ENCODE measurements around the gene ZFYVE27. TPM values are rescaled to one million over a fixed set of nuclear protein-coding genes. Genes with fewer than 3 reads are reported as not detected.

Gene ZFYVE27
- polyA plus RNA-seq, 1 donor from 2014 or later = 135 TPM

DNA sequence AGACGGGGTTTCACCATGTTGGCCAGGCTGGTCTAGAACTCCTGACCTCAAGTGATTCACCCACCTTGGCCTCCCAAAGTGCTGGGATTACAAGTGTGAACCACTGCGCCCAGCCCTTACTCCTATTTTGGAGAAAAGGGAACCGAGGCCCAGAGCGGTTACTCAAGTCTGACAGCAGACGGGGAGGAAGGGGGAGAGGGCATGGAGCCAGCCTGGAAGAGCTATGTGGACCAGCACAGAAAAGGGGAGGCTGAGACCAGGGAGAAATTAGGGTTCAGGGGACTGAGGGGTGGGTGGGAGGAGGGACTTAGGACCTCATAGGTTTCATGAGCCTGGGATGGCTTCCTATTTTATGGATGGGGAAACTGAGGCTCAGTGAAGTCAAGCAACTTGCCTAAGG, 33.3 kb downstream of the ZFYVE27 start:
- TF ChIP-seq, protein P1, sequence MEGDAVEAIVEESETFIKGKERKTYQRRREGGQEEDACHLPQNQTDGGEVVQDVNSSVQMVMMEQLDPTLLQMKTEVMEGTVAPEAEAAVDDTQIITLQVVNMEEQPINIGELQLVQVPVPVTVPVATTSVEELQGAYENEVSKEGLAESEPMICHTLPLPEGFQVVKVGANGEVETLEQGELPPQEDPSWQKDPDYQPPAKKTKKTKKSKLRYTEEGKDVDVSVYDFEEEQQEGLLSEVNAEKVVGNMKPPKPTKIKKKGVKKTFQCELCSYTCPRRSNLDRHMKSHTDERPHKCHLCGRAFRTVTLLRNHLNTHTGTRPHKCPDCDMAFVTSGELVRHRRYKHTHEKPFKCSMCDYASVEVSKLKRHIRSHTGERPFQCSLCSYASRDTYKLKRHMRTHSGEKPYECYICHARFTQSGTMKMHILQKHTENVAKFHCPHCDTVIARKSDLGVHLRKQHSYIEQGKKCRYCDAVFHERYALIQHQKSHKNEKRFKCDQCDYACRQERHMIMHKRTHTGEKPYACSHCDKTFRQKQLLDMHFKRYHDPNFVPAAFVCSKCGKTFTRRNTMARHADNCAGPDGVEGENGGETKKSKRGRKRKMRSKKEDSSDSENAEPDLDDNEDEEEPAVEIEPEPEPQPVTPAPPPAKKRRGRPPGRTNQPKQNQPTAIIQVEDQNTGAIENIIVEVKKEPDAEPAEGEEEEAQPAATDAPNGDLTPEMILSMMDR (IDR thresholded peaks at IDR 0.05; ENCODE audit: poor library complexity, severe bottlenecking) = no peak
- TF ChIP-seq EZH2 (IDR thresholded peaks at IDR 0.05; ENCODE audit: borderline replicate concordance, insufficient read depth, low read length, poor library complexity, severe bottlenecking) (no peak), TAF1 (IDR thresholded peaks at IDR 0.05; ENCODE audit: low read depth) (no peak), RAD21 (conservative IDR thresholded peaks at IDR 0.05) (no peak), EP300 (conservative IDR thresholded peaks at IDR 0.05; ENCODE audit: poor library complexity, severe bottlenecking) (no peak), MXI1 (conservative IDR thresholded peaks at IDR 0.05; ENCODE audit: poor library complexity, severe bottlenecking) (no peak), POLR2AphosphoS5 (IDR thresholded peaks at IDR 0.05) (no peak), SMC3 (conservative IDR thresholded peaks at IDR 0.05; ENCODE audit: poor library complexity) (no peak)
- TF ChIP-seq, protein P2, sequence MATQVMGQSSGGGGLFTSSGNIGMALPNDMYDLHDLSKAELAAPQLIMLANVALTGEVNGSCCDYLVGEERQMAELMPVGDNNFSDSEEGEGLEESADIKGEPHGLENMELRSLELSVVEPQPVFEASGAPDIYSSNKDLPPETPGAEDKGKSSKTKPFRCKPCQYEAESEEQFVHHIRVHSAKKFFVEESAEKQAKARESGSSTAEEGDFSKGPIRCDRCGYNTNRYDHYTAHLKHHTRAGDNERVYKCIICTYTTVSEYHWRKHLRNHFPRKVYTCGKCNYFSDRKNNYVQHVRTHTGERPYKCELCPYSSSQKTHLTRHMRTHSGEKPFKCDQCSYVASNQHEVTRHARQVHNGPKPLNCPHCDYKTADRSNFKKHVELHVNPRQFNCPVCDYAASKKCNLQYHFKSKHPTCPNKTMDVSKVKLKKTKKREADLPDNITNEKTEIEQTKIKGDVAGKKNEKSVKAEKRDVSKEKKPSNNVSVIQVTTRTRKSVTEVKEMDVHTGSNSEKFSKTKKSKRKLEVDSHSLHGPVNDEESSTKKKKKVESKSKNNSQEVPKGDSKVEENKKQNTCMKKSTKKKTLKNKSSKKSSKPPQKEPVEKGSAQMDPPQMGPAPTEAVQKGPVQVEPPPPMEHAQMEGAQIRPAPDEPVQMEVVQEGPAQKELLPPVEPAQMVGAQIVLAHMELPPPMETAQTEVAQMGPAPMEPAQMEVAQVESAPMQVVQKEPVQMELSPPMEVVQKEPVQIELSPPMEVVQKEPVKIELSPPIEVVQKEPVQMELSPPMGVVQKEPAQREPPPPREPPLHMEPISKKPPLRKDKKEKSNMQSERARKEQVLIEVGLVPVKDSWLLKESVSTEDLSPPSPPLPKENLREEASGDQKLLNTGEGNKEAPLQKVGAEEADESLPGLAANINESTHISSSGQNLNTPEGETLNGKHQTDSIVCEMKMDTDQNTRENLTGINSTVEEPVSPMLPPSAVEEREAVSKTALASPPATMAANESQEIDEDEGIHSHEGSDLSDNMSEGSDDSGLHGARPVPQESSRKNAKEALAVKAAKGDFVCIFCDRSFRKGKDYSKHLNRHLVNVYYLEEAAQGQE (IDR thresholded peaks at IDR 0.05; ENCODE audit: borderline replicate concordance) = no peak
- H3K9me3 ChIP-seq (ENCODE audit: low read length) = no peaks in the 10 kb centered on the region
- no peak overlapping the region for H3K4me3 ChIP-seq (ENCODE audit: low read length)
- H3K4me2 ChIP-seq (ENCODE audit: low read length) = no peak overlapping the region
- H3K9ac ChIP-seq (ENCODE audit: low read length) = no peak overlapping the region
- no peaks in the 10 kb centered on the region for H4K20me1 ChIP-seq (ENCODE audit: insufficient read depth)
- no peak overlapping the region for H2AFZ ChIP-seq (ENCODE audit: low read depth, low read length)
- peaks cover 52% of the 10 kb centered on the region for H3K27me3 ChIP-seq (ENCODE audit: insufficient read depth, low read depth, low read length)
- H3K36me3 ChIP-seq (ENCODE audit: insufficient read depth, low read length) = no peaks in the 10 kb centered on the region
- H3F3A ChIP-seq (ENCODE audit: insufficient read depth, low read length, poor library complexity, severe bottlenecking) = no peaks in the 10 kb centered on the region
- H3K9me2 ChIP-seq (ENCODE audit: insufficient read depth, low read length) = no peaks in the 10 kb centered on the region
- H3K79me2 ChIP-seq (replicated peaks; ENCODE audit: insufficient read depth, low read length) = no peaks in the 10 kb centered on the region
- no peak overlapping the region for H3K27ac ChIP-seq (ENCODE audit: low read length)

DNA sequence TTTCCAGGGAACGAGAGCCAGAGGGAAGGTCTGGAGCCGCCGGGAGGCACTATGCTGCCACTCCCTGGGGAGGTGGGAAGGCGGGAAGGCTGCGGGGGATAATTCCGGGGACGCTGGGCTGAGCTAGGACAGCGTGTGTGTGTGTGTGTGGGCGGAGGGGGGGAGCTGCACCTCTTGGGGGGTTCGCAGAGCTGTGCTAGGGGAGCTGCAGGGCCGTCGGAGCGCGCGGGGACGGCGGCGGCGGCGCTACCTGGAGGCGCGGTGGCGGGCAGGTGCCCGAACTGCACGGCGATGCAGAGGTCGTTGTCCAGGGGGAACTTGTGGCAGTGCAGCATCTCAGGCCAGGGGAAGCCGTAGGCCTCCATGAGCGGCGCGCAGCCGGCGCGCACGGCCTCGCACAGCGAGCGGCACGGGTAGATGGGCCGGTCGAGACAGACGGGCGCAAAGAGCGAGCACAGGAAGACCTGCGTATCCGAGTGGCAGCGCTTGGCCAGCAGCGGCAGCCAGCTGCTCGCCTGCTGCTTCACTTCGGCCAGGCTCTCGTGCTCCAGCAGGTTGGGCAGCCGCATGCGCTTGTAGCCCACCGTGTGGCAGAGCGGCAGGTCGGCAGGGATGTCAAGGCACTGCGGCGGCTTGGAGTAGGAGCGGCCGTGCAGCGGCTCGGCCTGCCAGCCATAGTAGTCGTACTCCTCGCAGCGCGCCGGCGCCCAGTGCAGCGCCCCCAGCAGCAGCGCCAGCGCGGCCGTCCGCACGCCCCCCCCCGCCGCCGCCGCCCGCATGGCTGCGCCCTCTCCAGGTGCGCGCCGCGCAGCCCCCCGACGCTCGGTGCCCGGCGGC, 34.3 kb downstream of the ZFYVE27 start:
- Histone ChIP-seq H2AFZ (ENCODE audit: low read depth, low read length) (peak overlapping the region; percentile 25), H3K79me2 (replicated peaks; ENCODE audit: insufficient read depth, low read length) (no peaks in the 10 kb centered on the region), H3K27ac (ENCODE audit: low read length) (no peak overlapping the region), H3K9me3 (ENCODE audit: low read length) (no peaks in the 10 kb centered on the region), H3K27me3 (ENCODE audit: insufficient read depth, low read depth, low read length) (peaks cover 52% of the 10 kb centered on the region), H3K9me2 (ENCODE audit: insufficient read depth, low read length) (no peaks in the 10 kb centered on the region), H3K9ac (ENCODE audit: low read length) (peak overlapping the region; percentile 70), H3K4me2 (ENCODE audit: low read length) (peak overlapping the region; percentile 14), H3F3A (ENCODE audit: insufficient read depth, low read length, poor library complexity, severe bottlenecking) (no peaks in the 10 kb centered on the region), H3K36me3 (ENCODE audit: insufficient read depth, low read length) (no peaks in the 10 kb centered on the region), H4K20me1 (ENCODE audit: insufficient read depth) (no peaks in the 10 kb centered on the region), H3K4me3 (ENCODE audit: low read length) (peak overlapping the region; percentile 89)
- peak; percentile 14 for TF ChIP-seq RAD21 (conservative IDR thresholded peaks at IDR 0.05)
- no peak for TF ChIP-seq MXI1 (conservative IDR thresholded peaks at IDR 0.05; ENCODE audit: poor library complexity, severe bottlenecking)
- peak; percentile 10 for TF ChIP-seq SMC3 (conservative IDR thresholded peaks at IDR 0.05; ENCODE audit: poor library complexity)
- peak; percentile 33 for TF ChIP-seq POLR2AphosphoS5 (IDR thresholded peaks at IDR 0.05)
- TF ChIP-seq TAF1 (IDR thresholded peaks at IDR 0.05; ENCODE audit: low read depth) = no peak
- TF ChIP-seq, protein P1 (IDR thresholded peaks at IDR 0.05; ENCODE audit: poor library complexity, severe bottlenecking) = peak; percentile 55
- TF ChIP-seq EZH2 (IDR thresholded peaks at IDR 0.05; ENCODE audit: borderline replicate concordance, insufficient read depth, low read length, poor library complexity, severe bottlenecking) = no peak
- TF ChIP-seq EP300 (conservative IDR thresholded peaks at IDR 0.05; ENCODE audit: poor library complexity, severe bottlenecking) = no peak

Data from neural cell (in vitro differentiated cells).